A172 (cell line): Measurements from ENCODE around the gene C16orf54. TPM values are rescaled to one million over a fixed set of nuclear protein-coding genes. Genes with fewer than 3 reads are reported as not detected.
"Not testable (repeated sequence)": the region's sequence is repeated elsewhere in the genome, so short reads cannot be mapped to it uniquely, and the experiment has no call there.

Experiments used
- DNase-seq: peaks from one replicate; pipeline ENCODE4 v3.0.0-alpha.2; 2015; ENCODE audit warnings: low spot score
- total RNA-seq: library from RNA; depleted of rRNA; stranded (reverse); fragments of >200 nt; shearing (Covaris generic); gene quantifications from 2 replicates; pipeline ENCODE4 v1.2.3, GENCODE V29; 2014; rRNA removed

The C16orf54 gene
- total RNA-seq, 1 experiment from 2014 or later: 0.09 TPM

DNA sequence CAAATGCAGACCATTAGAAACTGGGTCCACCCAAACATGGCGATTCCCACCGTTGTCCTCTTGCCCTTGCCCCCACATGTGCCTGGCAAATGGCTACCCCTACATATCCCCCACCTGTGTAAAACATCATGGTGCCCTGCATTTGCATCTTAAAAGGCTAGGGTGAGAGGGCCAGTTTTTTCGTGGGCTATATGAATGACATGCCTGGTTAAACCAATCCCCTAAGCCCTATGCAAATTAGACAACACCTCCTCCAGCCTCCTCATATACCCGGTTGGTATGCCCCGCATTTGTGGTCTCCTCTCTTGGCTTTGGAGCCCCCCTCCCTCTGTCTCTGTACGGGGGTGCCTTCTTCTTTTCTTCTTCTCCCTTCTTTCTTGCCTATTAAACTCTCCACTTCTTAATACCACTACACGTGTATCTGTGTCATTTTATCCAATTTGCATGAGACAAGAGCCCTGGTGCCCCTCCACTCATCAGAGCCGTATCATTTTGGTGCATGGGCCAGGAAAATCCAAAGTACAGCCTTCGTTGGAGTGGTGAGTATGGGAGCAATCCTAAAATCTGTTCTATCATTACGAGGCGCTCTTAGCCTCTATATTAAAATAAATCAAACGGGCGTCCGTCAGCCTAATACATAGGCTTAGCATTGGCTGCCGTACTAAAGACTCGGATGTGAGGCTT lies 36.7 kb downstream of the C16orf54 start:
- DNase-seq: no peak

DNA sequence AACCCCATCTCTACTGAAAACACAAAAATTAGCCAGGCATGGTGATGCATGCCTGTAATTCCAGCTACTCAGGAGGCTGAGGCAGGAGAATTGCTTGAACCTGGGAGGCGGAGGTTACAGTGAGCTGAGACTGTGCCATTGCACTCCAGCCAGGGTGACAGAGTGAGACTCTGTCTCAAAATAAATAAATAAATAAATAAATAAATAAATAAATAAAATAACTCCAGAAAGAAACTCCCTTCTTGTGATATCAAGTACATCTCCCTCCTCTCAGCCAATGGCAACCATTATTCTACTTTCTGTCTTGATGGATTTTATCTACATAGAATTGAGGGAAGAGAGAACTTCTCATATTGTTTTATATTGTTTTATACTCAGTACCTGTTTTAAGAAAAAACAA lies 38.6 kb downstream of the C16orf54 start:
- not testable (repeated sequence) for DNase-seq

DNA sequence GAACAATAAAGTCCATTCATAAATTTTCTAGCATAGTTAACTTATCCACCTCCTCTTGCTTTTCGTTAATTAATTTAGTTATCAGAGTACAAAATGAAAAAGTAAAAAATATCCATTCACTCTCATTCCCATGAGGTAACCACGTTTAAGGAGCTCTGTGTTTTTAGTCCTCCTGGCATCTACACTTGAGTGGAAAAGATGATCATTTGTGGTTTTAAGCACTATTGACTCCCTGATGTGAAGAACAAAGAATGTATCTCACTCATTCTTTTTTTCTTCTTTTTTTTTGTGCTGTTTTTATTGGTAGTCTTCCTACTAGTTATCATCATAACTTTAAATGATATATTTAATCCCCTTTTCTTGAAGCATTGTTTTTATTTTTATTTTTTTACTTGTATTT lies 40.8 kb downstream of the C16orf54 start:
- DNase-seq: no peak

GRCh38 chr16:29702269-29702668 lies 43.5 kb downstream of the C16orf54 start:
- DNase-seq: no peak

DNA sequence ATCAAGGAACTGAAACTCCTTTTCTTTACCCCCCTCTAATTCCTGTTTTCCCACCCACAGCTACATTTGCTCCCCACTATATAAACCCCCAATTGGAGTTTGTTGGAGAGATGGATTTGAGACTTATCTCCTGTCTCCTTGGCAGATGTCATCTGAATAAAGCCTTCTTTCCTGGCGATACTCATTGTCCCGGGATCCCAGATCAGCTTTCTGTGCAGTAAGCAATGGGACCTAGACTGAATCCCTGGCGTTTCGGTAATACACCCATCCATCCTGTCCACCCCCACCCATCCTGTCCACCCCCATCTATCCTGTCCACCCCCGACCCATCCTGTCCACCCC lies 44.6 kb downstream of the C16orf54 start:
- DNase-seq: no peak

GRCh38 chr16:29700253-29700987 lies 45.4 kb downstream of the C16orf54 start:
- DNase-seq: peak; percentile 82

DNA sequence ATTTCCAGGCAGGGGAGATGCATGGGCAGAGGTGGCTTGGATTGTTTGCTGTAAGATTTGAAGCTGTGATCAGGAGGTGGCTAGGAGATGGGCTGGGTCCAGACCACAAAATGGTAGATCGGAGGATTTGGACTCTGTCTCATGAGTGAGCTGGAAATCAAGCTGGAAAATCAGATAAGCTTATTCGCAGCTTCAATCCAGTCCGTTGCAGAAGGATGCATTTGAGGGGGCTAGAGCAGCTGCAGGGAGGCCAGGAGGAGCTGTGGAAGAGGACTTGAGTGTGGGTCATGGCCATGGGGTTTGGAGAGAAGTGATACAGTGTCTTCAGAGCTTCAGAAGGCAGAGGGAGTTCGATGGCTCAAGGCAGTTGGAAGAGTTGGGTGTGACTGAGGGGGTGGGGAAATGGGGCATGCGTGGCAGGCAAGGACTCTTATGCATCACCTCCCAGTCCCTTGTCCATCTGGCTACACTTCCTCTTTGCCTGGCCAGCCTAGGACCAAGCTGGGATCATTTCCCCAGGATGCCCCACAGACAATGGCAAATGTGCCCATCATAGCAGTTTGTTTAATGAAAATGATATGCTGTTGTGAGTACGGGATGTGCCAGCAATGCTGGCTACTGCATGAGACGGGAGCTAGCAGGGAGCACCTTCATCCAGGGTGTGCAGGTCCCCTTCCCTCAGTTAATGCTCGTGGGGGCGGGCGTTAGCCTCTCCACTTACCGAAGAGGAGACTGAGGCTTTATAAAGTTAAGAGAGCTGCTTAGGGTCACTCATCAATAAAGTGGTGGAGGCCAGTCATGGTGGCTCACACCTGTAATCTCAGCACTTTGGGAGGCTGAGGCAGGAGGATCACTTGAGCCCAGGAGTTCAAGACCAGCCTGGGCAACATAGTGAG lies 46.2 kb downstream of the C16orf54 start:
- DNase-seq: no peak

GRCh38 chr16:29698484-29699323 lies 47.1 kb downstream of the C16orf54 start:
- DNase-seq: no peak

- DNase-seq: no peak
Observed at GRCh38 chr16:29698042-29698441, 47.7 kb downstream of the C16orf54 start.

DNA sequence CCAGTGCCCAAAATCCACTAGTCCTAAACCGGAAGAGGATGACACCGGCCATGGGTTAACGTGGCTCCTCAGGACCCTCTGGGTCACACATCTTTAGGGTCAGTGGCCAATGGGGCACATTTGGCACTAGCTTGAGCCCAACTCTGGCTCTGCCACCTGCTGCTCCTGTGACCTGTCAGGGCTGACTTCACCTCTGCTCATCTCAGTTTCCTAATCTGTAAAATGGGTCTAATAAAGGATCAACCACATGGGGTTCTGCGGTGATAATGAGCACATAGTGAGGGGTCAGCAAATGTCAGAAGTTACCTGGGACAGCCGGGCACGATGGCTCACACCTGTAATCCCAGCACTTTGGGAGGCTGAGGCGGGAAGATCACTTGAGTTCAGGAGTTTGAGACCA lies 48.4 kb downstream of the C16orf54 start:
- no peak for DNase-seq

DNA sequence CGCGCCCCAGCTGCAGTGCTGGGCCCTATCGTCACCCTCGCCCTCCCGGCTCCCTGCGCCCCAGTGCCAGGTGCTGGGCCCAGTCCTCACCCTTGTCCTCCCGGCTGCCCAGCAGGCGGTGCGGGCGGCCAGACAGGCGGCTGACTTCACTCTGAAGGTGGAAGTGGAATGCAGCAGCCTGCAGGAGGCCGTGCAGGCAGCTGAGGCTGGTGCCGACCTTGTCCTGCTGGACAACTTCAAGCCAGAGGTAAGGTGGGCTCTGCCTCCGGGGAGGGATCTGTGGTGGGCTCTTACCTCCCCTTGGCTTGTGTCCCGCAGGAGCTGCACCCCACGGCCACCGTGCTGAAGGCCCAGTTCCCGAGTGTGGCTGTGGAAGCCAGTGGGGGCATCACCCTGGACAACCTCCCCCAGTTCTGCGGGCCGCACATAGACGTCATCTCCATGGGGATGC lies 48.9 kb downstream of the C16orf54 start:
- no peak for DNase-seq

DNA sequence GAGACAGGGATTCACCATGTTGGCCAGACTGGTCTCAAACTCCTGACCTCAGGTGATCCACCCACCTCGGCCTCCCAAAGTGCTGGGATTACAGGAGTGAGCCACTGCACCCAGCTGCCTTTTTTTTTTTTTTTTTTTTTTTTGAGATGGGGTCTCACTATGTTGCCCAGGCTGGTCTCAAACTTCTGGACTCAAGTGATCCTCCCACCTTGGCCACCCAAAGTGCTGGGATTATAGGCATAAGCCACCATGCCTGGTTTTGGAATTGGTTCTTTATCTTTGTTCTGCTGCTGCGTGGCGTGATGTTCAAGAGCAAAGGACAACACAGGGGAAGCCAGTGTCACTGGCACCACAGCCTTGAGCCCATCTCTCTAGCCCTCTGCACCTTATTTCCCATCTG lies 50.1 kb downstream of the C16orf54 start:
- not testable (repeated sequence) for DNase-seq

GRCh38 chr16:29694384-29695195 lies 51.2 kb downstream of the C16orf54 start:
- no peak for DNase-seq

GRCh38 chr16:29692606-29693005 lies 53.2 kb downstream of the C16orf54 start:
- not testable (repeated sequence) for DNase-seq

Other genes with a start within 250 kb of the C16orf54 start
- gene NPIPB12, start 239.6 kb downstream of the C16orf54 start, total RNA-seq: 6.2 and 7.1 TPM in 2 replicates
- gene SPN, start 82.7 kb downstream of the C16orf54 start, total RNA-seq: 12.6 and 15.7 TPM in 2 replicates
- 83.7 and 122 TPM in 2 replicates for gene QPRT, start 66.8 kb downstream of the C16orf54 start, total RNA-seq
- not detected in 2 replicates for gene ZG16, start 32.3 kb upstream of the C16orf54 start, total RNA-seq
- gene KIF22, start 44.8 kb upstream of the C16orf54 start, total RNA-seq: 118 and 129 TPM in 2 replicates
- gene MAZ, start 60.5 kb upstream of the C16orf54 start, total RNA-seq: 205 and 254 TPM in 2 replicates
- 3.3 and 7.4 TPM in 2 replicates for gene PRRT2, start 66.2 kb upstream of the C16orf54 start, total RNA-seq
- gene PAGR1, start 70.2 kb upstream of the C16orf54 start, total RNA-seq: 41.8 and 55.0 TPM in 2 replicates
- gene MVP, start 74.5 kb upstream of the C16orf54 start, total RNA-seq: 239 and 243 TPM in 2 replicates
- gene CDIPT, start 117.2 kb upstream of the C16orf54 start, total RNA-seq: 112 and 119 TPM in 2 replicates
- gene SEZ6L2, start 153.6 kb upstream of the C16orf54 start, total RNA-seq: 22.1 and 24.9 TPM in 2 replicates
- gene ASPHD1, start 154.5 kb upstream of the C16orf54 start, total RNA-seq: 18.4 and 22.0 TPM in 2 replicates
- gene KCTD13, start 180.2 kb upstream of the C16orf54 start, total RNA-seq: 11.0 and 12.5 TPM in 2 replicates
- 90.8 and 105 TPM in 2 replicates for gene TMEM219, start 216.1 kb upstream of the C16orf54 start, total RNA-seq
- gene TAOK2, start 227.9 kb upstream of the C16orf54 start, total RNA-seq: 43.2 and 45.4 TPM in 2 replicates
- gene HIRIP3, start 249.6 kb upstream of the C16orf54 start, total RNA-seq: 17.5 and 31.6 TPM in 2 replicates